Upper lobe of left lung (tissue), 4 donors: ENCODE data around the gene SLC23A2.

Source experiments
- EP300 ChIP-seq, 4 donors: sonication (generic); formaldehyde crosslinking; IDR thresholded peaks; one replicate each; pipeline ENCODE4 v1.5.1; 2017; ENCODE audit warnings: antibody characterized with exemption in 4 of 4, control low read depth in 2 of 4
- POLR2A ChIP-seq, 4 donors: fragments of 450-650 bp; IDR thresholded peaks; one replicate each; pipeline ENCODE4 v1.5.1; 2016 to 2017; ENCODE audit warnings: antibody characterized with exemption in 4 of 4, mild to moderate bottlenecking in 2 of 4
- TF ChIP-seq, protein P1 (sequence below), 6 experiments: fragments of 450-650 bp in 4 of 6; fragments of 200-600 bp in 2 of 6; sonication (generic) in 2 of 6; IDR thresholded peaks; one replicate each; pipeline ENCODE4 v1.5.1; 2016 to 2019; ENCODE audit warnings: antibody characterized with exemption in 6 of 6

DNA sequence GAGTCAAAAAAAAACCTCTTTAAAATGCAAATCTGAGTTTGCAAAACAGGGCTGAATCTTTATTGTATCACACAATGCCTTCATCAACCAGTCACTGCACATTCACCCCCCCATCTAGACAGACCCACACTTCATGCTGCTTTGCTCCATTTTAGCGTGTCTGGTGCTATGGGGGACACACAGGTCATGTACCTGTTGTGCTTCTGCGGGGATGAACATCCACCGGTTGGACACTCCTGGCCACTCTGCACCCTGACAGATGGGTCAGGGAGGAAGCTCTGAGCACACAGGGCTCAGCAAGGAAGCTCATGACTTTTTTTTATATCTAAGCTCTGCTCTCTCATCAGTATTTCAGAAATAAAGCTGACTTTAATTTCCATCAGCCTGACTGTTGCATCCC is 143.3 kb downstream of the SLC23A2 start:
- TF ChIP-seq, protein P1, sequence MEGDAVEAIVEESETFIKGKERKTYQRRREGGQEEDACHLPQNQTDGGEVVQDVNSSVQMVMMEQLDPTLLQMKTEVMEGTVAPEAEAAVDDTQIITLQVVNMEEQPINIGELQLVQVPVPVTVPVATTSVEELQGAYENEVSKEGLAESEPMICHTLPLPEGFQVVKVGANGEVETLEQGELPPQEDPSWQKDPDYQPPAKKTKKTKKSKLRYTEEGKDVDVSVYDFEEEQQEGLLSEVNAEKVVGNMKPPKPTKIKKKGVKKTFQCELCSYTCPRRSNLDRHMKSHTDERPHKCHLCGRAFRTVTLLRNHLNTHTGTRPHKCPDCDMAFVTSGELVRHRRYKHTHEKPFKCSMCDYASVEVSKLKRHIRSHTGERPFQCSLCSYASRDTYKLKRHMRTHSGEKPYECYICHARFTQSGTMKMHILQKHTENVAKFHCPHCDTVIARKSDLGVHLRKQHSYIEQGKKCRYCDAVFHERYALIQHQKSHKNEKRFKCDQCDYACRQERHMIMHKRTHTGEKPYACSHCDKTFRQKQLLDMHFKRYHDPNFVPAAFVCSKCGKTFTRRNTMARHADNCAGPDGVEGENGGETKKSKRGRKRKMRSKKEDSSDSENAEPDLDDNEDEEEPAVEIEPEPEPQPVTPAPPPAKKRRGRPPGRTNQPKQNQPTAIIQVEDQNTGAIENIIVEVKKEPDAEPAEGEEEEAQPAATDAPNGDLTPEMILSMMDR (IDR thresholded peaks at IDR 0.05): no peak
- TF ChIP-seq EP300 (IDR thresholded peaks at IDR 0.05): no peak
- no peak for TF ChIP-seq POLR2A (IDR thresholded peaks at IDR 0.05)
